HG03175 (cell line): Measurements from ENCODE around the gene C12orf43.

Source experiments
- ATAC-seq: cut with Tn5 transposase; IDR thresholded peaks from one replicate; pipeline ENCODE4 v1.9.1; 2021; ENCODE audit warnings: mild to moderate bottlenecking, moderate library complexity; ENCODE audit not compliant: unreplicated experiment

Gene C12orf43

DNA sequence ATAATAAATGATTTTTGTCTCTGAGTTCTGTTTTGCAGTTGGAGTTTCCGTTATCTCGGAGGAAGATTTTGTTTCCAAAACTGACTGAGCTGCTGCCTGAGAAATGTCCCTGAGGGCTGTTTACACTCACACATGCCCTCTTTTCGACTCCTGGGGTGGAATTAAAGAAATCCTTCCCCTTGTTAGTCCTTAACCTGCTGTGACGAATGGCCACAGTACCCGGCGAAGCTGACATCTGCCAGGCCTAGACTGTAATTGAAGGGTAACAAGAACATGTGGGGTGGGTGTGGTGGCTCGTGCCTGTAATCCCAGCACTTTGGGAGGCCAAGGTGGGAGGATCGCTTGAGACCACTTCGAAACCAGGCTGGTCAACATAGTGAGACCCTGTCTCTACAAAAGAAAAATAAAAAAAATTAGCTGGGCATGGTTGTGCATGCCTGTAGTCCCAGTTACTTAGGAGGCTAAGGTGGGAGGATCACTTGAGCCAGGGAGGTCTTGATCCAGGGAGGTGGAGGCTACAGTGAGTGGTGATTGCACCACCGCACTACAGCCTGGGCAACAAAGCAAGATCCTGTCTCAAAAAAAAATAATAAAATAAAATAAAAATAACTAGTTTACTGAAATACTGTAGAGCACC lies 14.4 kb upstream of the C12orf43 start:
- no peak for ATAC-seq

DNA sequence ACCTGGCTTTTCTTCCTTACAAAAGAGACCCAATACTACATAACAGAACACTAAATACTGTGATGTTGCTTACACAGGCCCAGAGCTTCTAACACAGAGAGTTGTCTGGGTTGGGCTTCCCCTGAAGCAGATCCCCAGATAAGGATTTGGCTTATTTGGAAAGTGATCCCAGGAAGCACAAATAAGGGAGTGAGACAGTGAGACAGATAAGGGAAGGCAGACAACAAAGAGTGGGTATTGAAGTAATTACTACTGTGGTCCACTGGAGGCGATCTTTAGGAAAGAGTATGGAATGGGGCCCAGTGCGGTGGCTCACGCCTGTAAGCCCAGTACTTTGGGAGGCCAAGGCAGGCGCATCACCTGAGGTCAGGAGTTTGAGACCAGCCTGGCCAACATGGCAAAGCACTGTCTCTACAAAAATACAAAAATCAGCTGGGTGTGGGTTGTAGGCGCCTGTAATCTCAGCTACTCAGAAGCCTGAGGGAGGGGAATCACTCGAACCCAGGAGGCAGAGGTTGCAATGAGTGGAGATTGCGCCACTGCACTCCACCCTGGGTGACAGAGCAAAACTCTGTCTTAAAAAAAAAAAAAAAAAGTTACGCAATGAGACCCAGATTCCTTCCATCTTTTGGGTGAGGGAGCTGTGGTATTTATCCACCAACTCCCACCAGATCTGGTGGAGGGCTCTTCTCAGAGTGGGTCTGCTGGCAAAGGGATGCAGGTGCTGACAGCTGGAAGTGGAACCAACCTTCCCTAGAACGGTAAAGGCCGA lies 10.2 kb upstream of the C12orf43 start:
- no peak for ATAC-seq

DNA sequence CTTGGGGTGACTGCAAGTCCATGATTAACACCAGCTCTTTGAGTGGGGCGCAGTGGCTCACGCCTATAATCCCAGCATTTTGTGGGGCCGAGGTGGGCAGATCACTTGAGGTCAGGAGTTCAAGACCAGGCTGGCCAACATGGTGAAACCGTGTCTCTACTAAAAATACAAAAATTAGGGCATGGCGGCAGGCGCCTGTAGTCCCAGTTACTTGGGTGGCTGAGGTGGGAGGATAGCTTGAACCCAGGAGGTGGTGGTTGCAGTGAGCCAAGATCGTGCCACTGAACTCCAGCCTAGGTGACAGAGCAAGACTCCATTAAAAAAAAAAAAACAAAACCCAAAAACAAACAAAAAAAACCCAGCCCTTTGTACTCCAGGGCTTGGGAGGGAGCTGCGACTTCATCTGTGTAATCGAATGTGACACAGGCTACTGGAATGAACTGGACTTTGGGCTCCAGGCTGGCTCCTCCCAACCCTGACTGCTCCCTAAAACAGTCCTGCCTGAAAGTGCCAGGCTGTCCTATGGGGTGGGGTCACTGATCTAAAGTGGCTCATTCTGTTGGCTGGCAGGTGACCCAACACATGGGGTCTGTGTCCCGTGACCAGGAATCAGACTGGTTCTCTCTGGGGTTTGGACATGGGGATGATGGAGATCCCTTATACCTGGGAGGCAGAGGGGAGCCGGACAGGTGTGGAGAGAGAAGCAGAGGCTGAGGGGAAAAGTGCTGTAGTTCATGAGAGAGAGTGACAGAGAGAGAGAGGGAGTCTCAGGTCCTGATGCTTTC lies 9.3 kb upstream of the C12orf43 start:
- ATAC-seq = no peak

DNA sequence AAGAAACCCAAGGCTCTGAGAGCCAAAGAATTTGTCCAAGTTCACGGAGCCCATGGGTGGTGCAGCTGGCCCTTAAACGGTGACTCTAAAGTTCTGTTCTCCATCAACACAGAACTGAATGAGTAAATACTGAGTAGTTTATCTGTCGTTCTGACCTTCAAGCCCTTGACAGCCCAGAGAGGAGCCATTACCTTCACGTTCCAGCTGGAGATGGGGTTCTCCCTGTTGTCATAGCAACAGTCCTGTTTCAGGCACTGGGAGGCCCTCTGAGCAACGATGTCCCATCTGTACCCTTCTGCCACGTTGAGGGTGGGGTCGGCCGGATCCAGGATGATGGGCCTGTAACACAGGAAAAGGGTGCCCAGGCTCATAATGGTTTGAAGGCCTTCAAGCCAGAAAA lies 7.5 kb upstream of the C12orf43 start:
- ATAC-seq = no peak

DNA sequence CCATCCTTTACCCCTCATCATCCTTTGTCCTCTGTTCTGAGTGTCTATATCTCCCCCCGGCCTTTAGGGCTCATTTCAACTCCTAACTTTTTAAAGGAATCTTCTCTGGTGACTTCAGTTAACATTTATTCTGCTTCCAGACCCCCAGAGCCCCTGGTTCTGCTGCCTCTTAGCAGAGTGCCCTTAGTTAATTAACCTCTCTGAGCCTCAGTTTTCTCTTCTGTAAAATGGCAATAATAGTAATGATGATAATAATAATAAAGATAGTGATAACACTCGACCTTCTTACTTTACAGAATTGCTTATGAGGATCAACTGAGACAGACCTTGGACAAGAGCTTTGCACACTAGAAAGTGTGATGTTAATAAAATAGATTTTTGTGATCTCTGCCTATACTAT lies 6.4 kb upstream of the C12orf43 start:
- no peak for ATAC-seq

DNA sequence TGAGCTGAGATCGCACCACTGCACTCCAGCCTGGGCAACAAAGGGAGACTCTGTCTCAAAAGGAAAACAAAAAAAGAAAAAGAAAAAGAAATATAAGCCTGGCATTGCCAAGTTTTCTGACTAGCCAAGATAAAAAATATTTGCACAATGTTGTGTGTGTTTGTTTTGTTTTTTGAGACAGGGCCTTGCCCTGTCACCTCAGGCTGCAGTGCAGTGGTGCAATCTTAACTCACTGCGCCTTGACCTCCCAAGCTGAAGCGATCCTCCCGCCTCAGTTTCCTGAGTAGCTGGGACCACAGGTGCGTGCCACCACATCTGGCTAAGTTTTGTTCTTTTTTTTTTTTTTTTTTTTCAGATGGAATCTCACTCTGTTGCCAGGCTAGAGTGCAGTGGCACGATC lies 5.5 kb upstream of the C12orf43 start:
- ATAC-seq = no peak

DNA sequence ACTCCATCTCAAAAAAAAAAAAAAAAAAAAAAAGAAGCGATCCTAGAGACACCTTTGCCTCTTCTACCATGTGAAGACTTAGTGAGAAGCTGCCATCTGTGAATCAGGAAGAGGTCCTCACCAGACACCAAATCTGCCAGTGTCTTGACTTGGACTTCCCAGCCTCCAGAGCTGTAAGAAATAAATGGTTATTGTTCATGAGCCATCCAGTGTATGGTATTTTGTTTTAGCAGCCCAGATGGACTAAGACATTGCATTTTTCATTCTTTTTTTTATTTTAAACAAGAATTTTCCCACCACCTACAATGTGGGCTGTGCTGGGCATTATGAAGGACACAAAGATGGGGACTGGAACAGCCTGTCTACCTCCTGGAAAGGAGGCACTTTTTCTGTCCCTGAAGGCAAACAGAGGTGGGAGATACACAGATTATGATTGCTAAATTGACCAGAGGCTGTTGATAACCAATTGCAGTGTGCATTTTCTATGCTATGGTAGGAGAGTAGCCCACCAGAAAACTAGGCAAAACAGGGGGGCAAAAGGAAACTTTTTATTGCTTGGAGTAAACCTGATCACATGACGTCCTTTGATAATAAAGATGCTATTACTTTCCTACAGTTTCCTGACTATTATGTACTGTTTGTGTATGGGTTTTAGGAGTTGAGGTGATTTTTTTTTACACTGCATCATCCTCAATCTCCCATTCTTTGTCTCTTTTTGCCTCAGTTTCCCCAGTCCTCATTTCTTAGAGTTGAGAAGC lies 2.8 kb upstream of the C12orf43 start:
- ATAC-seq = no peak

DNA sequence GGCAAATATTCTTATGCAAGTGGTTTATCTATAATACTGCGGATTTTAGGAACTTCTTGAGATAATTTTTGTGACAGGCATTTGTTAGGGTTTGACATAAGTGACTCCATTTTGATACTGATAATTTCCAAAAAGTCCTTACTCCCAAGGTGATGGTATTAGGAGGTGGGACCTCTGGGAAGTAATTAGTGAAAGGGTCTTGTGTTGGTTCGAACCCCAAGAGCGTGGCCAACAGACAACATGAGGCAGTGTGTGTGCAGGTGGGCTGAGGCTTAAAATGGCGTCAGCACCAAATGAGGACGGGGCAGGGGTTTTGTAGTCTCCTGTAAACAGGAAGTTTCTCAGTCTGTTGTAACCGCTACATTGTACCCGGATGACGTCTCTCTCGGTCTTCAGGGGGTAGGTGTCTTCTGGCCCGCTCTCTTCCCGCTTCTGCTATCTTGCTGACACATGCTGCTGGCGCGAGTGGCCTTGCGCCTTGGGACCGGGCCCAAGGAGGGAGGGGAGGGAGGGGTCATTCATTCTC lies 1.7 kb upstream of the C12orf43 start:
- no peak for ATAC-seq

DNA sequence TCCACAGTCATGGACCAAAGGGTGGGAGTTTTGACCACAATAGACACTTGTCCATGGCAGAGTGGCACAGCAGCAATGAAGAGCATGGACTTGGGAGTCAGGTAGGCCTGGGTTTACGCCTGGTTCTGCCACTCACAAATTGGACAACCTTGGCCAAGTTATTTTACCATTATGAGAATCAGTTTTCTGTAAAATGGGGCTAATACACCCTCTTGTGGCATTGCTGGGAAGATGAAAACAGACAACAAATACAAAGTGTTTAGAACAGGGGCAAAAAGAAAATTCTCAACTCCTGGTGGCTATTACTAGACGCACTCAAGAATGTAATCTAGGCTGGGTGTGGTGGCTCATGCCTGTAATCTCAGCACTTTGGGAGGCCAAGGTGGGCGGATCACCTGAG lies 2.6 kb downstream of the C12orf43 start:
- ATAC-seq = no peak

DNA sequence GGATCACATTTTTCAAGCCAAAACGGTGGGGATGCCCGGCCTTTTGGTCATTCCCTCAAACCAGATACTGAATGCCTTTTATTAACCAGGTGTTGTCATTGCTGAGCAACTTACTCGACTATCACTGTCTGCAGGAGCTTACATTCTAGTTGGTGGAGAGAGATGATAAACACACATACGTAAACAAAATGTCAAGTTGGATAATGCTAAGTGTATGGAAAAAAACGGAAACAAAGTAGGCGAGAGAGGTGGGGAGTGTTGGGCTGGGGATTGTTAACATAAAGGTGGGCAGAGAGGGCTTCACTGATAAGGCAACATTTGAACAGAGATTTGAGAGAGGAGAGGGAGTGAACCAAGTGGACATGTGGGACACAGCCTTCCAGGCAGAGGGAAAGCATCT lies 4.5 kb downstream of the C12orf43 start:
- ATAC-seq = no peak

DNA sequence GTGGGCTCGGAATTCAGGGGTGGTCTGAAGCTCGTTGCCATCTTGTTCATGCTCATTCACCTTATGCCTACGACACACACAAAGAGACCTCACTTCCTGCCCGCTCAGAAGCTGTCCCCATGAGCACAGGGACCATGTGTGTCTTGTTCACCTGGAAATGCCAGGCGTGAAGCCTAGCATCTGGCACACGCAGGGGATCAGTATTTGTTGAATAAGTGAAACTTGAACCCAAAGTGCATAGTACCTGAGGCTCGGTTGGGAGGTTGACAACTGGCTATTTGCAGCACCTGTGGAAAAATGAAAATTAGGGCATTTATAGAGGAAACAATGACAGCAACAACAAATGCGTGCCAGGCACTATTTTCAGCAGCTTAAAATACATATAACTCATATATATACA lies 5.4 kb downstream of the C12orf43 start:
- no peak for ATAC-seq

DNA sequence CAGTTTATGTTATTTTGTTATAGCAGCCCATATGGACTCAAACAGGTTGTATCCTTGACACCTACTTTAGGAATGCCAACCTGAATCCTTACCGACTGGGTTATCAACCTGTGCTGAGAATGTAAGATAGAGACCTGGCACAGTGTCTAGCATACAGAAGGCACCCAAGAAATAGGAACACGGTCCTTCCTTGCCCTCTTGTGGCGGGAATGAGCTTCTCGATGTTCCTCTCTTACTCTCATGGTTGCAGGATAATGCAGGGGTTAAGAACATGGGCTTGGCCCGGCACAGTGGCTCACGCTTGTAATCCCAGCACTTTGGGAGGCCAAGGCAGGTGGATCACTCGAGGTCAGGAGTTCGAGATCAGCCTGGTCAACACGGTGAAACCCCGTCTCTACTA lies 6.5 kb downstream of the C12orf43 start:
- ATAC-seq = no peak

DNA sequence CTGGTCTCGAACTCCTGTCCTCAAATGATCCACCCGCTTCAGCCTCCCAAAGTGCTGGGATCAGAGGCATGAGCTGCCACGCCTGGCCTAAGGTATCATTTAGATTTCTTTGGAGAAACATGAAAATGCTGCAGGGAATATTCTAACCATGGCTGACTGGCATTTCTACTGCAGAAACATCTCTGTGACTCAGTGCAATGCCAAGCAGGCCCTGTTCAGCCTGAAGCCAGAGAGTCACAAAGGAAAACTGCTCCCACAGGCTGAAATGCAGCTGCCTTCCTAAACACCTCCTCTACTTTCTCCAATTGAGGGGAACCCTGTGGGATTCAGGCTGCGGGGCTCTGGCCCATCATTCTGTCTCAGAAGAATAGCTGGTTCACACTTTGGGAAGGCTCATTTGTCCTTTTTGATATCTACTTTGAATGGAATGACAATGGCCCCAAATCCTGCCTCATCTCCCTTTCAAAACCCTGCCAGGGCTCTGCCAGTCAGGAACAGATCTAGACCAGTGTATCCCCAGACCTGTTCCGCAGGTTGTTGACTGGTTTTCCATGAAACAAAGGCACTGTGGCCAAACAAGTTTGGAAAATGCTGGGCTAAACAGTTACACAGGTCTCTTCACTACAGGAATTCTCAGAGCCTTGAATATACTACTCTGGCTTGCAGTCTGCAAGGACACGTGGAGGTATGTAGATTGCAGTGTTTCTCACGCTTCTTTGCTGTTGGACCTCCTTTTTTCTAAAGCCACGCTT lies 7.8 kb downstream of the C12orf43 start:
- no peak for ATAC-seq

DNA sequence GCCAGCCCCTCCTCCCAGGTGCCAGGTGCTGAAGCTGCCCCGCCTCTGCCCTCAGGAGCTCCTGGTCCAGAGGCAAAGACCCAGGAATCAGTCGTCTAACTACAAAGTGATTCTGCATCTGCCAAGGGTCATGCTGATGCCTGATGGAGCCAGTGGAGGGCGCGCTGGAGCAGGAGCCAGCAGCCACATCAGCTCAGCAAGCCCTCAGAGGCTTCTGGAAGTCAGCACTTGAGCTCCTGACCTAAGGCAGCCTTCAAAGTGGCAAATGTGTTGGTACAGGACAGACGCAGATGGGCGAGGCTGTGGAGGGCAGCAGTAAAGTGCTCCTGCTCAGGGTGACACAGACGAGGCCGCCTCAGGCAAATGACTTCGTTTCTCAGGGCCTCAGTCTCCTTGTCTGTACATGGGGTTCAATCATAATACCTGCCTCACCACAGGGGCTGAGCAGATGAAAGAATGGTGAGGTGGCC lies 10.9 kb downstream of the C12orf43 start:
- no peak for ATAC-seq

DNA sequence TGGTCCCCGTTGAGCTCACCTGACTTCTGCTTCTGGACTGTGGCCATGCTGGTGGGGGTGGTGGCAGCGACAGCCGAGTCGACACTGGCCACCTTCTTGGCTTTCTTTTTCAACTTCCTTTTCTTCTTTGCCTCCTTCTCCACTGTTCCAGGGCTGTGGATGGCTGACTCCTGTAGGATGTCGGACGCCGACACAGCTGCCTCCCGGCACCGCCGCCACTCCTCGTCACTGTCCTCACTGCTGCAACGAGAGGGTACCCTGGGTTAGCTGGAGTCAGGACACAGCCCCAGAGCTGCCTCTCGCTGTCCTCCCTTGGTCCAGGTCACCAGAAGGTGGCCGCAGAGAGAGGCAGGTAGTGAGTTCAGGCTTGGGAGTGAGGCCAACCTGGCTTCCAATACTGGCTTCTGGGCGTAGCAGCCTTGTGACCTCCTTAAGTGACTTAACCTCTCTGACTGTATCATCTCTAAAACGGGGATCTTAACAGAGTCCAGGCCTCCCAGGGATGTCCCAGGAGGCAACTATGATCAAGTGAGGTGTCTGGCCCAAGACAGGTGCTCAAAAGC lies 12.0 kb downstream of the C12orf43 start:
- no peak for ATAC-seq

DNA sequence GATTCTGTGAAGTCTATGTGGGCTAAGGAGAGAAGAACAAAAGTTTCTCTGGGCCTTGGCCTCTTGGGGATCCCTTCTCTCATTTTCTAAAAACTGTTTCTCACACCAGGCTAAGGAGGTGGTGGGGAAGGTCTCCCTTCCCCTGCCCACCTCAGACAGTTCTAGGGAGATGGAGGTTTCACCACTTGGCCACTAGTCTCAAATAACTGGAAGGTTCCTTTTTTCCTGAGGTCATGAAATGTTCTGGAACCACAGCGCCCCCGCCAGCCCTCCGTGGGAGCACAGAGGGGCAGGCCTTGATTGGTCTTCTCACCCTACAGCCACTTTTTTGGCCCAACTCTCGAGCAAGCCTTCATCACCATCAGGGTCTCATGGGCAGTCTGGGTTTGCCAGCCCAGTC lies 12.6 kb downstream of the C12orf43 start:
- no peak for ATAC-seq

DNA sequence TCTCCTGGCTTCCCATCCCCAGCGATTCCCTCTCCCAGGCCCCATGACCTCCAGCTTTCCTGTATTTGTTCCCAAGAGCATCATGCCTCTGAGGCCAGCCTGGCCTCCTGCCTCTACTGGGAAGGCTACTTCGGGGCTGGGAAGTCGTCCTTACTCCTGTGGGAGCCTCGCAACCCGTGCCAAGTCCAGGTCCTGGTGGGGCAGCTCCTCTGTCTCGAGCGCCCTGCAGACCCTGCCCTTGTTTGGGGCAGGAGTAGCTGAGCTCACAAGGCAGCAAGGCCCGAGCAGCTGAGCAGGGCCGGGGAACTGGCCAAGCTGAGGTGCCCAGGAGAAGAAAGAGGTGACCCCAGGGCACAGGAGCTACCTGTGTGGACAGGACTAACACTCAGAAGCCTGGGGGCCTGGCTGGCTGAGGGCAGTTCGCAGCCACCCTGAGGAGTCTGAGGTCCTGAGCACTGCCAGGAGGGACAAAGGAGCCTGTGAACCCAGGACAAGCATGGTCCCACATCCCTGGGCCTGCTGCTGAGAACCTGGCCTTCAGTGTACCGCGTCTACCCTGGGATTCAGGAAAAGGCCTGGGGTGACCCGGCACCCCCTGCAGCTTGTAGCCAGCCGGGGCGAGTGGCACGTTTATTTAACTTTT lies 14.3 kb downstream of the C12orf43 start:
- no peak for ATAC-seq

DNA sequence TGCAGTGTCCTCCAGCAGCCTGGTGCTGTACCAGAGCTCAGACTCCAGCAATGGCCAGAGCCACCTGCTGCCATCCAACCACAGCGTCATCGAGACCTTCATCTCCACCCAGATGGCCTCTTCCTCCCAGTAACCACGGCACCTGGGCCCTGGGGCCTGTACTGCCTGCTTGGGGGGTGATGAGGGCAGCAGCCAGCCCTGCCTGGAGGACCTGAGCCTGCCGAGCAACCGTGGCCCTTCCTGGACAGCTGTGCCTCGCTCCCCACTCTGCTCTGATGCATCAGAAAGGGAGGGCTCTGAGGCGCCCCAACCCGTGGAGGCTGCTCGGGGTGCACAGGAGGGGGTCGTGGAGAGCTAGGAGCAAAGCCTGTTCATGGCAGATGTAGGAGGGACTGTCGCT lies 15.2 kb downstream of the C12orf43 start:
- no peak for ATAC-seq

DNA sequence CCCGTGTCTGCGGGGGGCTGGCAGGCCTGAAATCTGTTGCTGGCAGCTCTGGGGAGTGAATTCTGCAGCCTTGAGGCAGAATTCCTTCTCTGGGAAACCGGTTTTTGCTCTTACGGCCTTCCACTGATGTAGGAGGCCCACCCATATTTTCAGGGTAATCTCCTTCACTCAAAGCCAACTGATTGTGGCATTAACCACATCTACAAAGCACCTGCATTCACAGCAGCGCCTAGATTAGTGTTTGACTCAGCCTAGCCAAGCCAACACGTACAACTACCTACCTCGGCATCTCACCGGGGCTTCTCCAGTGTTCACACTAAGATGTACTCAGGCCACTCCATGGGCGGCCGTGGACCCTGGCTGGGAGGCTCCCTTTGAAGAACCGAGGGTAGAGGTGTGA lies 15.8 kb downstream of the C12orf43 start:
- no peak for ATAC-seq
